HG03039 (cell line): ENCODE results near the gene ACOT12.
A peak's percentile ranks its signal among the peaks of the same experiment; 100 is the strongest.
"Not testable (repeated sequence)": the region's sequence is repeated elsewhere in the genome, so short reads cannot be mapped to it uniquely, and the experiment has no call there.

ENCODE experiments used
- ATAC-seq: cut with Tn5 transposase; IDR thresholded peaks from one replicate; pipeline ENCODE4 v1.9.1; 2021; ENCODE audit warnings: mild to moderate bottlenecking, moderate library complexity; ENCODE audit not compliant: unreplicated experiment

ACOT12 gene

DNA sequence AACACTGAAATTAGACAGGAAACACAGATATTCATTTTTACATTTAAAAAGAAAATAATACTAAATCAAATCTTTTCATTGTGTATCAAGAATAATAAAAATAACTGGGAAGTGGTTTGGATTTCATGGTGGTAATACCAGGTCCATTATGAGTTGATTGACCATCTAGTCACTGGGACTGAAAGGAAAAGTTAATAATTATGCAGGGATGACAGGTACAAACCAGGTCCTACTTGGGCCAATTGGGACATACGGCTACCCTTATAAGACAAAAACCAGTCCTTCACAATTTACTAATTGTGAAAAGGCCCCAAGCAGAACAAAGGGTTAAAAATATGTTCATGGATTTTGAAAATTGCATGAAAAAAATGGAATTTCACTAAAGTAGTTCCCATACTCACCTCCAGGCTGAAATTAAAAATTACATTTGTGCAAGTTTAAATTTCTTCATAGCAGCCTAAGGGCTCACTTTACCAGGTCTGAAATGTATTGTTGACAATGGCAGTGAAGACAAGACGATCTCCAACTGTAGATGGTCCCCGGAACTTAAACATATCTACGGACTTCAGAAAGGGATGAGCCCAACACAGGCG lies 48.4 kb downstream of the ACOT12 start:
- ATAC-seq, result no peak

DNA sequence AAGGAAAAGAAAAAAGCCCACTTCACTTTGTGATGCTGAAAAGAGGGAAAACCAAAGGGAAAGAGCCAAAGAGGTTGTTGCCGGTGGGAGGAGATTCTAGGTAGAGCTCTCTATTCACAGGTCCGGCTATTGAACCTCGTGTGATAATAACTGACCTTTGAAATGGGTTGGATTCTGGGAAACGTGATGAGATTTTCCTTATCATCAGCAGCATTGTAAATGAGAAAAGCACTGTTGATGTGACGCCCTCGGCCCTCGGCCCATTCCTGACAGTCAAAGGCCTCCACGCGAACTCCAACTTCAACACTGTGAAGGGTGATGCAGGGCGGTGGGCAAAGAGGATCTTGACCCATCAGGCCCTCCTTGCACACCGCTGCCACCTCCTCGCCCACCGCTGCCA lies 49.2 kb downstream of the ACOT12 start:
- no peak for ATAC-seq

DNA sequence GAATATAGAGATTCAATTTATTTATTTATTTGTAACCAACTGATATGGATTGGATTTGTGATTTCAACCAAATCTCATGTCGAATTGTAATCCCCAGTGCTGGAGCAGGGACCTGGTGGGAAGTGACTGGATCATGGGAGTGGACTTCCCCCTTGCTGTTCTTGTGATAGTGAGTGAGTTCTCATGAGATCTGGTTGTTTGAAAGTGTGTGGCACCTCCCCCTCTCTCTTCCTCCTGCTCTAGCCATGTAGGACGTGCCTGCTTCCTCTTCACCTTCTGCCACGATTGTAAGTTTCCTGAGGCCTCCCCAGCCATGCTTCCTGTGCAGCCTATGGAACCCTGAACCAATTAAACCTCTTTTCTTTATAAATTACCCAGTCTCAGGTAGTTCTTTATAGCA lies 55.7 kb downstream of the ACOT12 start:
- ATAC-seq, result not testable (repeated sequence)

DNA sequence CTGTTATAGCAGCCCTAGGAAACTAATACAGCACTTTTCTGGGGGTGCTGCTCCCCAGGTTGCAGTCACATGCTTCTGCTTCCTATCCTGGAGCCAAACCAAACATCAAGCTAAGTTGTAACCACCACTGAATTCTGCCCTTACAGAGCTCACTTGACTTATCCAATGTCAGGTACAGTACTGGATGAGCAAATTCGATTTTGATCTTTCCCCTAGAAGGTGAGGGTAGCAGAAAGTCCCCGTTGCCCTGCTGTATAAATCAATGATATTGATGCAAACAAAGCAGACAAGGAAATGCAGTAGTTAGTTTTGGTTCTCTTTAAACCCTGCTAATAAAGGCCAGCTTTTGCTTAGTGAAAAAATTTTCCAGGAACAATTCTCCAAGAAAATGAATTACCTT lies 56.1 kb downstream of the ACOT12 start:
- ATAC-seq, result no peak

DNA sequence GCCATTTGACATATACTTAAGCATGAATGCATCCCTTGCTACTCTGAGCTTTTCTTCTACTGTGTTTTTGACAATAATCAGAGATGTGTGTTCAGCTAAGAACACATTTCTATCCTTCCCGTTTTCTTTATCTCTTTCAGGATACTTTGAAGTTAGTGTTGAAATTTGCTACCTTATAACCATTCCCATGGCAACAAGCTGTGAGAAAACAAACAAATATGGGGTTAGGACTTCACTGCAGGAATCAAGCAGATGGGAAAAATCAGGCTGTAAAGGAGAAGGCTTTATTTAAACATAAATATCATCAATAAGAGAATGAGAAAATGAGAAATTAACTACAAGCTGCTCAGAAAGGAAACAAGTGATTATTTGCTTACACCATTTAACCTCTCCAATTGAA lies 57.4 kb downstream of the ACOT12 start:
- no peak for ATAC-seq

DNA sequence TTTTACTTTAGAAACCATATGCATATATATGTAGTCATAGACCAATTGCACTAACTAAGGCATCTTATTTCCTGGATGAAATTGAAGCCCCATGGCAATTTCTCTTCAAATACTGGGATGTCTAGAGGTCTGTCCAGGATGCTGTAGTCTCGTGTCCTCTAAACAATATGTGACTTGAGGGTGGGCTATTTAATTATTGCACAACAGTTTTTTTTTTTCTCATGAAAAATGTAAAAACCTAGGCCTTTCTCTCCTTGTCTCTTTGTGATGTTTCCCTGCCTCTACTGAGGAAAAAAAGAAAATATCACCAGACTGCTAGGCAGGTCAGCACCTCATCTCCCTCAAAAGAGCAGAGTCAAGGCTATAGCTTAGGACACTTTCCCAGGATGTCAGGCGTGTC lies 58.0 kb downstream of the ACOT12 start:
- ATAC-seq, result no peak

DNA sequence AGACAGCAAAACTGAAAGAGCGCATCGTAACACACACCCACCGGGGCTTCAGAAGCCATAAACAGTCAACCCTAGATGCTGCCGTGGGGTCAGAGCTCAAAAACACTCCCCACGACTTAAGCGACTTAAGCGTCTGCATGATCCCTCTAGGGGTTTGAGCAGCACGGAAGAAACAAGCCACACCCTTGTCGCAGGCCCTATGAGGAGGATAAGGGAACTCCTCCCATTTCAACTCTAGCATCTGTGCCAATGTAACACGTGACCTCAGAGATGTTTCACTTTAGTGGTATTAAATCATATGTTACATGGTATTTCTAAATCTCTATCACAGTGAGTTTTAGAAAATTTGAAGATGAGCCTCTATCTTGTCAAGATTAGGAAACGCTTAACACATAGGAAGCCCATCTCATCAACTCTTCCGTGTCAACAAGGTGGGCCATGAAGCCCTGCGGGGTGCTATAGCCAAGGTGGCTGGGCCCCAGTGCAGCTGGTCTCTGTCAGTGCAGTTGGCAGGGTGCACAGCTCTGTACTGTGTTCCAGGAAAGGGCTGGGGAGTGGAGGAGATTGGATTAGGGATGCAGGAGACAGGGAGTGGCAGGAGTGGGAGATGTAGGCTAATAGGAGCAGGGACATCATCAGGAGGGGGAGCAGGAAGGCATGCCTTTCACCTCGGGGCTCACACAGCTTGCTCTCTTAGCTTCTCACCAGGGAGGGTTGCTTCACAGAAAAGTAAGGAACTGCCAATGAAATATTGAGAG lies 59.5 kb downstream of the ACOT12 start:
- no peak for ATAC-seq

DNA sequence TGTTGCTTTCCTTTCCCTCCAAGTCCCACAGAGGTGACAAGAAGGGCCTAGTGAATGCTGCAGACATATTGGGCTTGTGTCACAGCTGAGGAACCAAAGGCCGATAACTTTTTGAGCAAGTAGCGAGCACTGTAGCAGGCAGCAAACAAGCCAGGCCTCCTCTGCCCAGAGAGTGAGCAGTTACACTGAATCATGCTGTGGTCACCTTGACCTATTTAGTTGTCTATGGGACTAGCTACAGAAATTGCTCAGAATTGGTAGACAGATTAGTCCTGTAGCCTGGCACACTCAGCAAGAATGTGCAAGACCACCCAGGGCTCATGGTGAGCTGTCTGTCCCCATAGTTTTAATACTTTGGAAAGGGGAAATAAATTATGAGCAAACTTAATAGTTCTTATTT lies 67.4 kb downstream of the ACOT12 start:
- ATAC-seq, result no peak

DNA sequence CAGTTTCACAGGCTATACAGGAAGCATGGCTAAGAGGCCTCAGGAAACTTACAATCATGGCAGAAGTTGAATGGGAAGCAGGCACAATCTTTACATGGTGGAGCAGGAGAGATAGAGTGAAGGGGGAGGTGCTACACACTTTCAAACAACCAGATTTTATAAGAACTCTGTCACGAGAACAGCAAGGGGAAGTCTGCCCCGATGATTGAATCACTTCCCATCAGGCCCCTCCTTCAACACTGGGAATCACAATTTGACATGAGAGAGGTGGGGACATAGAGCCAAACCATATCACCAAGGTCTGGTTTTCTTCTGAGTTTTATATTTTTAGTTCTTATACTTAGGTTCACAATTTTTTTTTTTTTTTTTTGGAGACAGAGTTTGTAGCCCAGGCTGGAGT lies 76.4 kb downstream of the ACOT12 start:
- no peak for ATAC-seq

DNA sequence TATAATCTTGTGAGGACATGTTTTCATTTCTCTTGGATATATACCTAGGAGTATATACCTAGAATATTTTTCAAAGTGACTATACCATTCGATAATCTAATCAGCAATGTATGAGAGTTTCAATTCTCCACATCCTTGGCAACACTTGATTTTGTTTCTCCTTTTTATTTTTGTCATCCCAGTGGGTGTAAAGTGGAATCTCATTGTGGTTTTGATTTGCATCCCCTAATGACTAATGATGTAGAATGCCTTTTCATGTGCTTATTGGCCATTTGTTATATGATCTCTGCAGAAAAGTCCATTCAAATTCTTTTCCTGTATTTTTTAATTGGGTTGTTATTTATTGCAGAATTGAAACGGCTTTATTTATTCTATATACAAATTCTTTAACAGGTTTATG lies 77.4 kb downstream of the ACOT12 start:
- no peak for ATAC-seq

DNA sequence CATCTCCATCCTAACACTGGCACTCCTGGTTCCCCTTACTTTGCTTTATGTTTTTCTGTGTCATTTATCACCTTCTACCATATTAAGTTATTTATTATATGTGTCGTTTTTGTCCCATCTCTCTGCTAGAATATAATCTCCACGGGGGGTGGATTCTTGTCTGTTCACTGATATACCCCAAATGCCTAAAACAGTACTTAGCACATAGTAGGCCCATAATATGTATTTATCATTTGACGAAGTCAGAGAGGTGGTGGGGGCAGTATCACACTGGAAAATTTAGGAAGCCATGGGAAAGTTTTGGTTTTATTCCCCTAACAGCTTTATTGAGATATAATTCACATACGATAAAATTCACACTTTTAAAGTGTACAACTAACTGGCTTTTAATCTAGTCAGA lies 78.1 kb downstream of the ACOT12 start:
- no peak for ATAC-seq

DNA sequence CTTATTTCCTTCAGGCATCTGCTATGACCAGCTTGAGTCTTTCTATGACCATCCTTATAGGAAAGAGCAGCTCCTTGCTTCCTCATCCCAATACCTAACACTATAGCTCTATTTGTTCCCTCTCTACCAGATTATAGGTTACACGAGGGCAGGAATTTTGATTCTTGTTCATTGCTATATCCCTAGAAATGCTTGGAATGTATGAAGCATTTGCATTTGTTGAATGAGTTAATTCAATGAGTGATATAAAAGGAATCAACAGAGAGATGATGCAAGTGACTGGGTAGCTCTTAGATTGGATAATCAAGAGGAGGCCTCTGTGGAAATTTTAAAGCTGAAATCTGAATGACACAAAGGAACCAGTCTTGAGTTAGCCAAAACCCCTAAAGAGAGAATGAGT lies 78.6 kb downstream of the ACOT12 start:
- ATAC-seq, result no peak

DNA sequence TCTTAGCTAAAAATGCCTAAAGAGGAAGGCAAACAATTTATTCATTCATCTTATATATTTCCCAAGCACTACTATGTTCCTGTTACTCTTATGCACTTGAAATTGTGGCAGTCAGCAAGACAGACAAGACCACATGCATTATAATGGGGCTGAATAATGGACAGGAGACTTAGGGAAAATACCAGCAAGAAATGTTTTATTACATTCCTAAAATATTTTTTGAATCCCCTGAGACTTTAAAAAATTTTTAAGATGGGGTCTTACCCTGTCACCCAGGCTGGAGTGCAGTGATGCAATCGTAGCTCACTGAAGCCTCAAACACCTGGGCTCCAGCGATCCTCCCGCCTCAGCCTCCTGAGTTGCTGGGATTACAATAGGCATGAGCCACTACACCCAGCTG lies 79.4 kb downstream of the ACOT12 start:
- no peak for ATAC-seq

DNA sequence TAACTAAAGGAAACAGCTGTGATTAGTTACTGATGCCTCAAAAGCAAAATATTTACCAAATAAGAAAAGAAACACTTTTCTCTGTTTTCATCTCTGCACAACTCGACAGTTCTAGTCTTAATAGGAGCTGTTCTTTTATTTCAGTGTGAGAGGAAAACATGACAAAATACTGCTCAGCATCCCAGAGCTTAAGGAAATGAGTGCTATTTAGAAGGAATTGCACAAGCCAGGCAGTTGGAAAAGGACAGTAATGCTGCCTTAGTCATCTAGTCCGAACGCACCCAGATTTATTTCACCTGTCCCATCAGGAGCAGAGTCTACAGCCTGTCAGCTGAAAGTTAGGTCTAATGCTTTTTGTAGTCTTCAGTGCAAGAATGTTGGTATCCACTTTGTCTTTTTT lies 80.2 kb downstream of the ACOT12 start:
- ATAC-seq, result no peak

DNA sequence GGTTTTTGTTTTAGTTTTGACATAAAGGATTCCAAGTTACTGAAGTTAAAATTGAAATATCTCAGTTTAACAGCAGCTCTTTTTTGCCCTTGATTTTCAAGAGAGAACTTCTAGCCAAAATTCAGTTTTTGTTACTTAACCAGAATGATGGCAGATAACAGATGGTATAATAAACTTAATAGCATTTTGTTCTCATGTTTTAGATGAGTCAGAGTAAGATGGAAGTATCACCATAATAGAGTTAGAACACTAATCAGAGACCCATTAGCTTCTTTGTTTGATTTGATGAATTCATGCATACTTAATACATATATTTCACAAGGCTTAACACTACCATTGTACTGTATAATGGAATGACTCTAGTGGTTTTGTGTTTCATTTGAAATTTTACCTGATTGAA lies 80.7 kb downstream of the ACOT12 start:
- ATAC-seq, result no peak

DNA sequence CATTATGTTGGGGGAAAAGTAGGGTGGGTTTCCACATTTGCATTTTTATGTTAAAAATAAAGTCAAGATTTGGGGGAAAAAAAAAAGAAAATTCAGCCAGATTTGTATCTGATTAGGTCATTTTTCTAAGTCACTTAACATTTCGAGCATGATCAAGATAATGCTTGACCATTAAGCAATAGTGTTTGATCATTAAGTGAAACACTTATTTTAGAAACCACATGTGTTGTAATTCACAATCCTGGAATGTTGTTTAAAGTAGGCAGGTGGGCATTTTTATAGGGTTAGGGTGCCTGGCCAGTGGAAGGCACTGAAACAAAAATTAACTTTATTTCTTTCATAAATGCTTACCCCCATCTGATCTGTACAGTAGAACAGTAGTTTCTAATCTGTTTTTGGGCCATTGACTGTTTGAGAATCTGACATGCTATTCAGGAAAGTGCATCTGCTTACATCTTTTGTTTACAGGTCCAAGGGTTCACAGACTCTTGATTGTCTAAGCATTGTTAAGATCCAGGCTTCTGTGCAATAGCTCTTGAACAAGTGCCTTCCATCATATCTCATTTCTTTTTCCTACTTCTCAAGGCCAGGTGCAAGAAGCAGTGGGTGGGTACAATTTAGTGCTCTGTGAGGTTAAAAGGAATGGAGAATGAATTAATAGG lies 83.4 kb downstream of the ACOT12 start:
- ATAC-seq, result no peak

DNA sequence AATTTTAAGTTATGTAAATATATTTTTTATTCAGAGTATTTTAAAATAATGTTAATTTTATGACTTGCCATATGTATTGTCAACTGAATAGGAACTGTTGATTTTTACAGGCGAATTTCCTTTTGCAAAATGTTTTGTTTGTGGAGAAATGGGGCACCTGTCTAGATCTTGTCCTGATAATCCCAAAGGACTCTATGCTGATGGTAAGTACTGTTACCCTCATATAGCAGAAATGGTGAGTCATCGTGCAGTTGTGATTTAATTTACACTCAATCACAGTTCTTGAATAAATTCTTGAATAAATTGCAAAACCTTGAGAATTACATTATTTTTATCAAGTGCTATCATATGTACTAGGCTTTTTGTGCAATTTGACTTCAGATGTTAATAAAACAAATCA lies 85.1 kb downstream of the ACOT12 start:
- ATAC-seq, result no peak

DNA sequence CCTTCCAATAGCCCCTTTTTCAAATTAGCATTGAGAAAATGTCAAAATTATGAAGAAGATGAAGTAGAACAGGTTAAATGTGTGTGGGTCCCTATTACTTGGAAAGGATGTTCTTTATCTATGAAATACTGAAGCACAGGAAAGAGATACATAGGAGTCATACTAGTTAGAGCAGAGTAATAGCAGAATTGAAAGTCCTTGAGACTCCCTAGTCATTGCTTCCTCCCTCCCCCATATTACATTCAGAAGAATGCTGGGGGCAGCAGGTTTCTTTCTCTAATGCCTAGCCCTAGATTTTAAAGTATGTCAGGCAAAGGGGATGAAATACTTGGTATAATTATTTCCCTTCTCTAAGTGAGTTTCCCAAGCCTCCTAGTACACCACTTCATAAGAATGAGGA lies 88.1 kb downstream of the ACOT12 start:
- no peak for ATAC-seq

DNA sequence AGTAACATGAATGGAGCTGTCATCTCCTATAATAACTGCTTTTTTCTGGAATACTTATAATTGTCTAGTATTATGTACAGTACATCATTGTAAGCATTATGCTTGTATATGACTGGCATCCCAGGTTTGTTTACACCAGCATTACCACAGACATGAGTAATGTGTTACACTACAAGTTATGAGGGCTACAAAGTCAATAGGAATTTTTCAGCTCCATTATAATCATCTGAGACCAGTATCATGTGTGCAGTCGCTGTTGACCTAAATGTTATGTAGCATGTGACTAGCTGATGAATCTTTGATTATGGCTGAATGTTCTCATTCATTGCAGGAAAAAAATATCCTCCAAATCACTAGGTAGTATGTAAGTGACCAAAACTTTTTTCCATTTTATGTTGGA lies 90.4 kb downstream of the ACOT12 start:
- no peak for ATAC-seq

DNA sequence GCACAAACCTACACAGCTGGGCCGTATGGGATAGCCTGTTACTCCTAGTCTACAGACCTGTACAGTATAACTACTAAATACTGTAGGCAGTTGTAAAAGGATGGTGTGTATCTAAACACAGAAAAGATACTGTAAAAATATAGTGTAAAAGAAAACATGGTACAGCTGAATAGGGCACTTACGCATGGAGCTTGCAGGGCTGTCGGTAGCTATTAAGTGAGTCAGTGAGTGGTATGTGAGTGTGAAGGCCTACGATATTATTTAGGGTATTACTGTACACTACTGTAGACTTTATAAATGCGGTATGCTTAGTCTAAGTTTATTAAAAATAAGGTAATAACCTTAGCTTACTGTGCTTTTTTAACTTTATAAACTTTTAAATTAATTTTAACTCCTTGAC lies 91.3 kb downstream of the ACOT12 start:
- no peak for ATAC-seq

DNA sequence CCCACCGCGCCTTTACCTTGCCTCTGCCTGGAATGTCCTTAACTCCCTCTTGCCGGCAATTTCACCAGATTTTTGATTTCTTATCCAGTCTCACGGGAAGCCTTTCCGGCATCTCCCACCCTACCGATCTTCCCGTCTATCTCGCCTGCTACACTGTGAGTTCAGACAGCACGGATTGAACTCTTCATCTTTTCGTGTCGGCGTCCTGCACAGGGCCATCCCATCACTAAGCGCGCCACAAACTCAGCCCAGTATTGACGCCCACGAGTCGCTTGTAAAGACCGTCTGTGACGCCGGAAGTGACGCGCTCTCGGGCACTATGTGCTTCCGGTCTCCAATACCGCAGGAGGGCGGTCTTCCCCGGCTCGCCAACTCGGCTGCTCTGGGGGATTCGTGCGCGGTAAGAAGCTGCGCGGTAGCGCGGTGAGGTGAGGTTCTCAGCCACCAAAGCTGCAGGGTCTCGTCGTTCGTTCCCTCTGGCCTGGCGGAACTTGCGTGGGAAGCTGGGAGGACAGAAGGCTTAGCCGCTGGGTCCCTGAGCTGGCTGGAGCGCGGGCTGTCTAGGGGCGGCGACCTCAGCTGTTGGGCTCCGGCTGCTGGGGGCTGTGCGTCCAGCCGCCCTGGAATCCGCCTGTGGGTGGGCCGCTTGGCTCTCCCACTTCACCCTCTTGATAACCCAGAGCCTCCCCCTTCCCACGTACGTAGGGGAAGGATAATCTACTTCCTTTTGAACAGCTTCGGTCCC lies 92.5 kb downstream of the ACOT12 start, which contains the start of gene ZCCHC9:
Gene ZCCHC9, plus strand, starts transcription at position 317 of the 745 bp plus-strand sequence. CDS start 3,171 bp downstream, outside the sequence.
- ATAC-seq, result peak; percentile 96

DNA sequence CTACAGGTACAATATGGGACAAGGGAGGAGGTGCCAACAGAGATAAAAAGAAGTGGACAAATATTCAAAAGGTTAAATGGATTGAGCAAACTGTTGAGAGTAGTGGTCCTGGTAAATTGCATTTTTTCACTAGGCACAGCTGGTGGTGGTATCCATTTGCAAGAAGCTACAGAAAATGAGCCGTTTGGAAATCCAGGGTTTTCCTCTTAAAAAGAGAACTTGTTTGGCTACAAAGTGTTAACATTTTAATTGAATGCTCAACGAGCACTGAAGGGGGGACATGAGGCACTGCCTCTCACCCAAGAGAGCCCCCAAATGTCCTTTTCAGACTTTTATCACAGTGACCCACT lies 93.0 kb downstream of the ACOT12 start:
- no peak for ATAC-seq
